SU-DHL-6 (cell line): ENCODE measurements around the gene FARP2.
"Not testable (repeated sequence)": the region's sequence is repeated elsewhere in the genome, so short reads cannot be mapped to it uniquely, and the experiment has no call there.

Experiments used
- H2AFZ ChIP-seq: fragments of 200-600 bp; sonication (generic); 2 replicates; pipeline ENCODE4 v1.6.1; 2014; ENCODE audit warnings: low read depth, mild to moderate bottlenecking, moderate library complexity, mixed read lengths, antibody characterized with exemption, low read length; ENCODE audit not compliant: severe bottlenecking
- H3F3A ChIP-seq: fragments of 200-600 bp; shearing (Covaris generic); 2 replicates; pipeline ENCODE4 v1.6.0; 2016; ENCODE audit warnings: antibody characterized with exemption, mild to moderate bottlenecking; ENCODE audit not compliant: insufficient read depth
- H3K27ac ChIP-seq: fragments of 200-600 bp; sonication (generic); 2 replicates; pipeline ENCODE4 v1.5.1; 2016; ENCODE audit warnings: low read depth, mild to moderate bottlenecking, low read length, moderate library complexity, mixed read lengths
- H3K27me3 ChIP-seq: fragments of 200-600 bp; sonication (generic), shearing (Covaris generic); 2 replicates; pipeline ENCODE4 v1.6.0; 2014; ENCODE audit warnings: mild to moderate bottlenecking, low read length
- H3K36me3 ChIP-seq: fragments of 200-600 bp; sonication (generic); 2 replicates; pipeline ENCODE4 v1.6.1; 2014; ENCODE audit warnings: mild to moderate bottlenecking, low read length, mixed read lengths
- H3K4me2 ChIP-seq: fragments of 300-600, 200-600 bp; shearing (Covaris generic), sonication (generic); 2 replicates; pipeline ENCODE4 v1.6.0; 2014; ENCODE audit warnings: low read length, low read depth, mild to moderate bottlenecking; ENCODE audit not compliant: poor library complexity, severe bottlenecking
- H3K4me3 ChIP-seq: fragments of 200-600 bp; sonication (generic); 2 replicates; pipeline ENCODE4 v1.5.1; 2014; ENCODE audit warnings: antibody characterized with exemption, low read length, mild to moderate bottlenecking, mixed read lengths; ENCODE audit not compliant: insufficient read depth, poor library complexity, severe bottlenecking
- H3K79me2 ChIP-seq: fragments of 200-600 bp; sonication (generic); 2 replicates; pipeline ENCODE4 v1.6.1; 2014; ENCODE audit warnings: mild to moderate bottlenecking, low read length, moderate library complexity; ENCODE audit not compliant: insufficient read depth
- H3K9ac ChIP-seq: fragments of 200-600 bp; sonication (generic); 2 replicates; pipeline ENCODE4 v1.7.0; 2014; ENCODE audit warnings: mild to moderate bottlenecking, low read length
- H3K9me2 ChIP-seq: fragments of 200-600 bp; sonication (generic); replicated peaks from 2 replicates; pipeline ENCODE4 v1.6.1; 2014; ENCODE audit warnings: low read length; ENCODE audit not compliant: insufficient read depth
- H3K9me3 ChIP-seq: fragments of 200-600 bp; sonication (generic); 2 replicates; pipeline ENCODE4 v1.6.1; 2014; ENCODE audit warnings: low read length, mixed read lengths; ENCODE audit not compliant: insufficient read depth
- H4K20me1 ChIP-seq: fragments of 200-600 bp; sonication (generic); 2 replicates; pipeline ENCODE4 v1.6.1; 2014; ENCODE audit warnings: low read depth, mild to moderate bottlenecking, antibody characterized with exemption, low read length, moderate library complexity, mixed read lengths
- CTCF ChIP-seq: fragments of 200-600 bp; sonication (generic); IDR thresholded peaks from one replicate; pipeline ENCODE4 v1.5.1; 2017; ENCODE audit warnings: antibody characterized with exemption, mild to moderate bottlenecking, low read length, moderate library complexity; ENCODE audit not compliant: insufficient read depth, poor library complexity, severe bottlenecking
- EZH2phosphoT487 ChIP-seq: fragments of 200-600 bp; sonication (generic), shearing (Covaris generic); conservative IDR thresholded peaks from 2 replicates; pipeline ENCODE4 v1.6.1; 2018; ENCODE audit warnings: mild to moderate bottlenecking, antibody characterized with exemption, low read length, moderate library complexity, mixed read lengths

Gene FARP2

GRCh38 chr2:241381872-241382271 is 25.8 kb downstream of the FARP2 start:
- H3K27ac ChIP-seq = no peak overlapping the region
- H3K27me3 ChIP-seq = no peaks in the 10 kb centered on the region
- TF ChIP-seq CTCF (no peak), EZH2phosphoT487 (no peak)
- H4K20me1 ChIP-seq = no peaks in the 10 kb centered on the region
- no peaks in the 10 kb centered on the region for H3K79me2 ChIP-seq
- no peaks in the 10 kb centered on the region for H3K9me3 ChIP-seq
- H3K36me3 ChIP-seq = no peaks in the 10 kb centered on the region
- H2AFZ ChIP-seq = no peak overlapping the region
- H3F3A ChIP-seq = no peaks in the 10 kb centered on the region
- no peaks in the 10 kb centered on the region for H3K9me2 ChIP-seq
- no peak overlapping the region for H3K4me2 ChIP-seq
- H3K9ac ChIP-seq = no peak overlapping the region
- H3K4me3 ChIP-seq = no peak overlapping the region

DNA sequence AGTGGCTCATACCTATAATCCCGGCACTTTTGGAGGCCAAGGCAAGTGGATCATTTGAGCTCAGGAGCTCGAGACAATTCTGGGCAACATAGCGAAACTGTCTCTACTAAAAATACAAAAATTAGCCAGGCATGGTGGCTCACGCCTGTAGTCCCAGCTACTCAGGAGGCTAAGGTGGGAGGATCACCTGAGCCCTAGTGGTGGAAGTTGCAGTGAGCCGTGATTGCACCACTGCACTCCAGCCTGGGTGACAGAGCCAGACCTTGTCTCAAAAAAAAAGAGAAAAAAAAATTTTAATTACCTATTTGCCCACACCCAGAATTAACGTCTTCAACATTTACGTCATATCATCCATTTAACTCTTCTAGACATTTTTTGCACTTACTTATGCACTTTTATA is 29.4 kb downstream of the FARP2 start:
- not testable (repeated sequence) for H3K9me2 ChIP-seq, H3K27ac ChIP-seq, H3K9me3 ChIP-seq, H3K4me3 ChIP-seq, H3F3A ChIP-seq, H3K79me2 ChIP-seq, H3K27me3 ChIP-seq, H3K9ac ChIP-seq, H3K36me3 ChIP-seq, H4K20me1 ChIP-seq, H3K4me2 ChIP-seq, H2AFZ ChIP-seq

DNA sequence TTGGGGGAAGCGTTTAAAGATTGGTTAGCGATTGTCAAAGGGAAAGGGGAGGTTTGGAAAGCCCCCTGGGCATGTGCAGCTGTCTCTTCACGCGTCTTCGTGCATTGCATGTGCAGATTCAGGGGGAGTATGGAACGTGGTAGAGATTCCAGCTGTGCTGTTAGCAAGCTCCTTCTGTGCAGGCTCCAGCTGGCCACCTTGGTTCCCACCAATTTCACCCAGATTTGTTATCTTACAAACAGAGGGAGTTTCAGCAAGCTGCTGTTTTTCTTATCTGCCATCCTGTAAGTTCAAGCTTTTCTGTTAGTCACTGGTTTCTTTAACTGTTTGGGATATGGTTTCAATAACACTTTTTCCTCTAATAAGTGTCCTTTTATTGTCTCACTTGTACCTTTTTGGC is 30.4 kb downstream of the FARP2 start:
- Histone ChIP-seq H3K4me3 (no peak overlapping the region), H2AFZ (no peak overlapping the region), H3K27me3 (no peaks in the 10 kb centered on the region), H3K9me3 (no peaks in the 10 kb centered on the region), H3K27ac (no peak overlapping the region), H3K9ac (no peak overlapping the region), H3K4me2 (no peak overlapping the region), H3K79me2 (no peaks in the 10 kb centered on the region), H3F3A (no peaks in the 10 kb centered on the region), H3K36me3 (no peaks in the 10 kb centered on the region), H3K9me2 (no peaks in the 10 kb centered on the region), H4K20me1 (no peaks in the 10 kb centered on the region)
- no peak for TF ChIP-seq CTCF
- TF ChIP-seq EZH2phosphoT487 = no peak

- no peak overlapping the region for H3K4me2 ChIP-seq
- H3K79me2 ChIP-seq = no peaks in the 10 kb centered on the region
These were observed 33.6 kb downstream of the FARP2 start for GRCh38 chr2:241389697-241390096.

More at GRCh38 chr2:241389697-241390096, 33.6 kb downstream of the FARP2 start:
- Histone ChIP-seq H3K36me3 (no peaks in the 10 kb centered on the region), H3K9me2 (no peaks in the 10 kb centered on the region), H3K27ac (no peak overlapping the region), H3K4me3 (no peak overlapping the region), H3K9me3 (no peaks in the 10 kb centered on the region), H4K20me1 (no peaks in the 10 kb centered on the region), H3K27me3 (no peaks in the 10 kb centered on the region), H2AFZ (no peak overlapping the region), H3K9ac (no peak overlapping the region), H3F3A (no peaks in the 10 kb centered on the region)
- no peak for TF ChIP-seq CTCF
- no peak for TF ChIP-seq EZH2phosphoT487
